MCF 10A (cell line): ENCODE measurements around the gene NUDC. TPM values are rescaled to one million over a fixed set of nuclear protein-coding genes. Genes with fewer than 3 reads are reported as not detected.

Experiments used
- BruUV-seq: library from RNA; stranded (reverse); fragments of 400-500 nt; replicated peaks from 2 replicates; lab custom pipeline; 2021; lab: Mats Ljungman, UMichigan
- CTCF ChIA-PET: fragments of 300-600 bp; sonication (Branson Sonifier 250); formaldehyde crosslinking; extraction: SDS; loops from one replicate; lab custom pipeline; 2021; ENCODE audit warnings: antibody characterized with exemption, inconsistent platforms; lab: Yijun Ruan, JAX
- POLR2A ChIA-PET: fragments of 300-600, 350-650 bp; sonication (Branson Sonifier 250); formaldehyde crosslinking; extraction: SDS; loops from one replicate; lab custom pipeline; 2020; ENCODE audit warnings: antibody characterized with exemption, inconsistent platforms; lab: Yijun Ruan, JAX
- DNase-seq: peaks from one replicate; pipeline ENCODE4 v3.0.0-alpha.2; 2018; ENCODE audit not compliant: unreplicated experiment
- H3K27ac Mint-ChIP-seq: one replicate; pipeline ENCODE4 v1.8.0; 2022; ENCODE audit warnings: mild to moderate bottlenecking, low read depth, mixed read lengths; ENCODE audit not compliant: unreplicated experiment
- H3K27me3 Mint-ChIP-seq: one replicate; pipeline ENCODE4 v1.8.0; 2022; ENCODE audit warnings: mixed read lengths; ENCODE audit not compliant: insufficient read depth, unreplicated experiment
- H3K36me3 Mint-ChIP-seq: one replicate; pipeline ENCODE4 v1.8.0; 2022; ENCODE audit warnings: mild to moderate bottlenecking, moderate library complexity, mixed read lengths; ENCODE audit not compliant: insufficient read depth, unreplicated experiment
- H3K4me1 Mint-ChIP-seq: one replicate; pipeline ENCODE4 v1.8.0; 2022; ENCODE audit warnings: mixed read lengths; ENCODE audit not compliant: insufficient read depth, unreplicated experiment
- H3K4me3 Mint-ChIP-seq: one replicate; pipeline ENCODE4 v1.8.0; 2022; ENCODE audit warnings: mild to moderate bottlenecking, moderate library complexity, mixed read lengths; ENCODE audit not compliant: unreplicated experiment
- H3K9me3 Mint-ChIP-seq: one replicate; pipeline ENCODE4 v1.8.0; 2022; ENCODE audit warnings: mixed read lengths; ENCODE audit not compliant: unreplicated experiment
- CTCF ChIP-seq: fragments of 200-600 bp; IDR thresholded peaks from one replicate; pipeline ENCODE4 v1.8.0; 2022; ENCODE audit warnings: antibody characterized with exemption, mild to moderate bottlenecking; ENCODE audit not compliant: unreplicated experiment
- intact Hi-C: fragments of 100-400 bp; cut with micrococcal nuclease; formaldehyde crosslinking; loops from 2 replicates; pipeline ENCODE4 v1.14.1; 2022
- total RNA-seq: library from RNA; stranded (reverse); gene quantifications from 2 replicates; pipeline ENCODE4 v1.2.3, GENCODE V29; 2022

Gene NUDC
- total RNA-seq, 1 experiment from 2014 or later = 106 TPM

- H3K36me3 Mint-ChIP-seq = peaks cover 68% of the 10 kb centered on the region
- CTCF ChIA-PET = interaction anchor here (0.6 to 1.0 kb wide), 2 partner anchors 11 to 44 kb away, joined by 4 to 5 read pairs; no protein-coding TSS in a partner anchor
- H3K9me3 Mint-ChIP-seq = no peaks in the 10 kb centered on the region
- H3K4me3 Mint-ChIP-seq = no peak overlapping the region
- H3K4me1 Mint-ChIP-seq = peaks cover 28% of the 10 kb centered on the region
- no peak overlapping the region for H3K27ac Mint-ChIP-seq
- POLR2A ChIA-PET = interaction anchor here (0.6 to 6.3 kb wide), 4 partner anchors 8 to 32 kb away, joined by 3 to 103 read pairs (median 4); partner anchors contain the start of gene GPN2
- BruUV-seq = no TSS peak
- no peak for DNase-seq
- TF ChIP-seq CTCF = no peak
- H3K27me3 Mint-ChIP-seq = no peaks in the 10 kb centered on the region
- intact Hi-C loops = no loop called here
These were observed 24.2 kb upstream of the NUDC start for GRCh38 chr1:26897351-26897750.

- H3K9me3 Mint-ChIP-seq = no peaks in the 10 kb centered on the region
- POLR2A ChIA-PET = interaction anchor here (0.7 to 6.3 kb wide), 29 partner anchors 8 to 900 kb away, joined by 3 to 103 read pairs (median 6); partner anchors contain the start of genes GPN2, KDF1, NUDC and RPS6KA1
- intact Hi-C loops = no loop called here
- CTCF ChIA-PET = interaction anchor here (0.6 to 1.7 kb wide), 5 partner anchors 9 to 707 kb away, joined by 3 to 8 read pairs (median 4); no protein-coding TSS in a partner anchor
- H3K27me3 Mint-ChIP-seq = no peaks in the 10 kb centered on the region
- H3K36me3 Mint-ChIP-seq = peaks cover 40% of the 10 kb centered on the region
- peak within 1 kb of the TSS; percentile 98 for H3K27ac Mint-ChIP-seq
- BruUV-seq = TSS peak; percentile 83
- TF ChIP-seq CTCF = no peak
- H3K4me1 Mint-ChIP-seq = peaks cover 15% of the 10 kb centered on the region
- DNase-seq = peak; percentile 94
- H3K4me3 Mint-ChIP-seq = peak within 1 kb of the TSS; percentile 90
These were observed 21.3 kb upstream of the NUDC start, which contains the start of gene GPATCH3 for GRCh38 chr1:26900001-26900814. GPATCH3 (minus strand) TSS chr1:26900467; CDS start chr1:26900442, 25 bp downstream.

GRCh38 chr1:26900815-26901511, 20.6 kb upstream of the NUDC start:
- TF ChIP-seq CTCF = no peak
- intact Hi-C loops = no loop called here
- Mint-ChIP-seq H3K4me3 (peak overlapping the region; percentile 90), H3K36me3 (peaks cover 34% of the 10 kb centered on the region), H3K4me1 (peaks cover 13% of the 10 kb centered on the region), H3K9me3 (no peaks in the 10 kb centered on the region), H3K27ac (peak overlapping the region; percentile 98), H3K27me3 (no peaks in the 10 kb centered on the region)
- CTCF ChIA-PET = interaction anchor here (0.6 to 0.7 kb wide), 2 partner anchors 98 to 707 kb away, joined by 4 to 5 read pairs; no protein-coding TSS in a partner anchor
- no TSS peak for BruUV-seq
- no peak for DNase-seq
- POLR2A ChIA-PET = interaction anchor here (0.7 to 6.3 kb wide), 24 partner anchors 8 to 899 kb away, joined by 3 to 103 read pairs (median 6); partner anchors contain the start of genes GPN2, KDF1, NUDC and RPS6KA1
